Measurements from ENCODE around the gene PNMA8A.
"Not testable (repeated sequence)": the region's sequence is repeated elsewhere in the genome, so short reads cannot be mapped to it uniquely, and the experiment has no call there.

Gene PNMA8A

GRCh38 chr19:46466536-46467196 lies 4.7 kb downstream of the PNMA8A start:
- no peak for DNase-seq (ENCODE audit: low spot score)

GRCh38 chr19:46463516-46463915 lies 7.8 kb downstream of the PNMA8A start:
- DNase-seq (ENCODE audit: low spot score): no peak

GRCh38 chr19:46461537-46461936 lies 9.8 kb downstream of the PNMA8A start:
- no peak for DNase-seq (ENCODE audit: low spot score)

- no peak for DNase-seq (ENCODE audit: low spot score)
Observed at GRCh38 chr19:46460981-46461380, 10.4 kb downstream of the PNMA8A start.

- DNase-seq (ENCODE audit: low spot score): no peak
Observed at GRCh38 chr19:46460055-46460454, 11.3 kb downstream of the PNMA8A start.

GRCh38 chr19:46456930-46457329 lies 14.4 kb downstream of the PNMA8A start:
- DNase-seq (ENCODE audit: low spot score): no peak

- DNase-seq (ENCODE audit: low spot score): no peak
Observed at GRCh38 chr19:46454244-46454643, 17.1 kb downstream of the PNMA8A start.

- no peak for DNase-seq (ENCODE audit: low spot score)
Observed at GRCh38 chr19:46453661-46454060, 17.7 kb downstream of the PNMA8A start.

GRCh38 chr19:46452186-46452585 lies 19.2 kb downstream of the PNMA8A start:
- DNase-seq (ENCODE audit: low spot score): no peak

- DNase-seq (ENCODE audit: low spot score): no peak
Observed at GRCh38 chr19:46451352-46451751, 20.0 kb downstream of the PNMA8A start.

- no peak for DNase-seq (ENCODE audit: low spot score)
Observed at GRCh38 chr19:46450737-46451136, 20.6 kb downstream of the PNMA8A start.

- no peak for DNase-seq (ENCODE audit: low spot score)
Observed at GRCh38 chr19:46449228-46449627, 22.1 kb downstream of the PNMA8A start.

GRCh38 chr19:46448601-46449000 lies 22.8 kb downstream of the PNMA8A start:
- no peak for DNase-seq (ENCODE audit: low spot score)

- DNase-seq (ENCODE audit: low spot score): no peak
Observed at GRCh38 chr19:46447824-46448223, 23.5 kb downstream of the PNMA8A start.

- DNase-seq (ENCODE audit: low spot score): no peak
Observed at GRCh38 chr19:46447006-46447405, 24.4 kb downstream of the PNMA8A start.

- no peak for DNase-seq (ENCODE audit: low spot score)
Observed at GRCh38 chr19:46446021-46446420, 25.3 kb downstream of the PNMA8A start.

- DNase-seq (ENCODE audit: low spot score): no peak
Observed at GRCh38 chr19:46442808-46443450, 28.4 kb downstream of the PNMA8A start.

GRCh38 chr19:46441866-46442265 lies 29.5 kb downstream of the PNMA8A start:
- no peak for DNase-seq (ENCODE audit: low spot score)

- DNase-seq (ENCODE audit: low spot score): not testable (repeated sequence)
Observed at GRCh38 chr19:46435689-46436088, 35.7 kb downstream of the PNMA8A start.

- DNase-seq (ENCODE audit: low spot score): no peak
Observed at GRCh38 chr19:46435009-46435408, 36.4 kb downstream of the PNMA8A start.

- DNase-seq (ENCODE audit: low spot score): not testable (repeated sequence)
Observed at GRCh38 chr19:46433470-46433869, 37.9 kb downstream of the PNMA8A start.

GRCh38 chr19:46431824-46432223 lies 39.5 kb downstream of the PNMA8A start:
- DNase-seq (ENCODE audit: low spot score): no peak

- DNase-seq (ENCODE audit: low spot score): no peak
Observed at GRCh38 chr19:46429999-46430398, 41.4 kb downstream of the PNMA8A start.
